WTC11 (cell line): Measurements from ENCODE around the gene NLRP1.

Experiments
- CBFB ChIP-seq: sonication (generic); formaldehyde crosslinking; IDR thresholded peaks from 2 replicates; pipeline ENCODE4 v1.8.1; 2022; ENCODE audit warnings: mild to moderate bottlenecking, low read depth, missing genetic modification reagents
- CTCF ChIP-seq: fragments of 200-600 bp; IDR thresholded peaks from 2 replicates; pipeline ENCODE4 v1.8.0; 2022; ENCODE audit warnings: antibody characterized with exemption
- FOXP1 ChIP-seq: sonication (generic); formaldehyde crosslinking; IDR thresholded peaks from 2 replicates; pipeline ENCODE4 v1.8.0; 2022; ENCODE audit warnings: missing genetic modification reagents, mild to moderate bottlenecking, moderate library complexity, borderline replicate concordance
- PRDM15 ChIP-seq: sonication (generic); formaldehyde crosslinking; IDR thresholded peaks from 2 replicates; pipeline ENCODE4 v1.8.0; 2022; ENCODE audit warnings: missing genetic modification reagents
- ZNF121 ChIP-seq: sonication (generic); formaldehyde crosslinking; IDR thresholded peaks from 2 replicates; pipeline ENCODE4 v1.8.0; 2023; ENCODE audit warnings: missing genetic modification reagents
- ZNF138 ChIP-seq: sonication (generic); formaldehyde crosslinking; conservative IDR thresholded peaks from 2 replicates; pipeline ENCODE4 v1.8.1; 2022; ENCODE audit warnings: mild to moderate bottlenecking, moderate library complexity, missing genetic modification reagents
- ZNF423 ChIP-seq: fragments of 250-450 bp; sonication (Bioruptor Pico); IDR thresholded peaks from 2 replicates; pipeline ENCODE4 v2.1.2; 2022; ENCODE audit warnings: mild to moderate bottlenecking, moderate library complexity

DNA sequence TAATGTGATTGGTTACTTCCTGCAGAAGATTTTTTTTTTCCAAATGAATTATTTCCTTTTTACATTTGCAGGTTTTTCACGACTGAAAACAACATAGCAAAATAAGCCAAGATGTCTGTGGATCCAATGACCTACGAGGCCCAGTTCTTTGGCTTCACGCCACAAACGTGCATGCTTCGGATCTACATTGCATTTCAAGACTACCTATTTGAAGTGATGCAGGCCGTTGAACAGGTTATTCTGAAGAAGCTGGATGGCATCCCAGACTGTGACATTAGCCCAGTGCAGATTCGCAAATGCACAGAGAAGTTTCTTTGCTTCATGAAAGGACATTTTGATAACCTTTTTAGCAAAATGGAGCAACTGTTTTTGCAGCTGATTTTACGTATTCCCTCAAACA is 95.6 kb downstream of the NLRP1 start:
- TF ChIP-seq CTCF, result no peak
- TF ChIP-seq ZNF121, result no peak
- TF ChIP-seq ZNF423 (CRISPR knock-in tag), result no peak
- no peak for TF ChIP-seq FOXP1 (CRISPR knock-in tag)
- TF ChIP-seq CBFB (CRISPR knock-in tag), result no peak
- TF ChIP-seq ZNF138, result no peak
- no peak for TF ChIP-seq PRDM15
